Panc1 (cell line): ENCODE data around the gene CRYBA1. TPM values are rescaled to one million over a fixed set of nuclear protein-coding genes. Genes with fewer than 3 reads are reported as not detected.

Source experiments
- ATAC-seq: fragments of 200-7000 bp; cut with Tn5 transposase; 2 replicates; pipeline ENCODE4 v1.9.1; 2020; ENCODE audit warnings: mild to moderate bottlenecking, moderate library complexity
- BruUV-seq: library from RNA; stranded (reverse); fragments of 400-500 nt; replicated peaks from 2 replicates; lab custom pipeline; 2021; lab: Mats Ljungman, UMichigan
- CTCF ChIA-PET: fragments of 300-600 bp; sonication (Branson Sonifier 250); formaldehyde crosslinking; loops from one replicate; lab custom pipeline; 2022; ENCODE audit warnings: antibody characterized with exemption; lab: Charles Lee
- POLR2A ChIA-PET: fragments of 300-600 bp; sonication (Branson Sonifier 250); formaldehyde crosslinking; loops from one replicate; lab custom pipeline; 2022; ENCODE audit warnings: antibody characterized with exemption; lab: Charles Lee
- DNase-seq: peaks from one replicate; pipeline ENCODE4 v3.0.0-alpha.2; 2010; ENCODE audit warnings: low read depth, low spot score
- H3K27ac ChIP-seq: 2 replicates; pipeline ENCODE4 v1.5.1; 2011; ENCODE audit warnings: mild to moderate bottlenecking, low read length, inconsistent platforms
- H3K27me3 ChIP-seq: fragments of 200-500 bp; sonication (Bioruptor generic); 2 replicates; pipeline ENCODE4 v1.6.0; 2014; ENCODE audit warnings: low read length, inconsistent platforms; ENCODE audit not compliant: control insufficient read depth, insufficient read depth
- H3K36me3 ChIP-seq: fragments of 200-500 bp; sonication (Bioruptor generic); 2 replicates; pipeline ENCODE4 v1.5.1; 2014; ENCODE audit warnings: inconsistent platforms, mild to moderate bottlenecking, low read length, moderate library complexity; ENCODE audit not compliant: control insufficient read depth, insufficient read depth
- H3K4me1 ChIP-seq: 2 replicates; pipeline ENCODE4 v1.5.1; 2011; ENCODE audit warnings: inconsistent platforms, mild to moderate bottlenecking, low read length, moderate library complexity; ENCODE audit not compliant: control insufficient read depth, insufficient read depth
- H3K4me3 ChIP-seq, 2 experiments: 2 replicates each; pipeline ENCODE4 v1.5.1; 2011 to 2012; ENCODE audit warnings: low read depth in 2 of 2, low read length in 2 of 2, mild to moderate bottlenecking in 2 of 2, inconsistent platforms in 1 of 2, moderate library complexity in 1 of 2
- H3K9me3 ChIP-seq: fragments of 200-500 bp; sonication (Bioruptor generic); 2 replicates; pipeline ENCODE4 v1.5.1; 2014; ENCODE audit warnings: low read depth, mild to moderate bottlenecking, inconsistent platforms, low read length, moderate library complexity; ENCODE audit not compliant: control insufficient read depth, insufficient read depth
- CTCF ChIP-seq: fragments of 450-650 bp; IDR thresholded peaks from 2 replicates; pipeline ENCODE4 v1.5.1; 2017; ENCODE audit warnings: mild to moderate bottlenecking
- POLR2AphosphoS5 ChIP-seq: IDR thresholded peaks from 2 replicates; pipeline ENCODE4 v1.6.1; 2012; ENCODE audit warnings: mild to moderate bottlenecking, low read depth, low read length, moderate library complexity
- SIN3A ChIP-seq: IDR thresholded peaks from 2 replicates; pipeline ENCODE4 v1.6.1; 2012; ENCODE audit warnings: low read depth, mild to moderate bottlenecking, low read length, moderate library complexity, borderline replicate concordance; ENCODE audit not compliant: insufficient read depth
- TCF7L2 ChIP-seq: IDR thresholded peaks from 2 replicates; pipeline ENCODE4 v1.6.1; 2011; ENCODE audit warnings: mild to moderate bottlenecking, low read depth, low read length, inconsistent platforms
- in situ Hi-C: cut with HindIII; loops from 2 replicates; pipeline ENCODE4 v1.10.0; 2016; ENCODE audit warnings: low sequenced_read_pairs, low pct_unique_long_range_greater_than_20kb
- intact Hi-C: fragments of 100-400 bp; cut with micrococcal nuclease; formaldehyde crosslinking; loops from one replicate; pipeline ENCODE4 v1.10.0; 2022; ENCODE audit not compliant: unreplicated experiment
- total RNA-seq: library from RNA; stranded (reverse); gene quantifications from one replicate; pipeline ENCODE4 v1.2.1, GENCODE V29; 2021; ENCODE audit not compliant: unreplicated experiment
- TF ChIP-seq, protein P1 (sequence below), 2 experiments: IDR thresholded peaks; 2 replicates each; pipeline ENCODE4 v1.6.1; 2011 to 2012; ENCODE audit warnings: low read depth in 2 of 2, control low read depth in 1 of 2, low read length in 1 of 2, mild to moderate bottlenecking in 1 of 2, moderate library complexity in 1 of 2; ENCODE audit not compliant: insufficient read depth in 1 of 2

Gene CRYBA1
- total RNA-seq, 1 experiment from 2014 or later = not detected

GRCh38 chr17:29283496-29283895 is 36.8 kb downstream of the CRYBA1 start:
- H3K36me3 ChIP-seq = peaks cover 55% of the 10 kb centered on the region
- CTCF ChIA-PET = no interaction called here
- POLR2A ChIA-PET = no interaction called here

DNA sequence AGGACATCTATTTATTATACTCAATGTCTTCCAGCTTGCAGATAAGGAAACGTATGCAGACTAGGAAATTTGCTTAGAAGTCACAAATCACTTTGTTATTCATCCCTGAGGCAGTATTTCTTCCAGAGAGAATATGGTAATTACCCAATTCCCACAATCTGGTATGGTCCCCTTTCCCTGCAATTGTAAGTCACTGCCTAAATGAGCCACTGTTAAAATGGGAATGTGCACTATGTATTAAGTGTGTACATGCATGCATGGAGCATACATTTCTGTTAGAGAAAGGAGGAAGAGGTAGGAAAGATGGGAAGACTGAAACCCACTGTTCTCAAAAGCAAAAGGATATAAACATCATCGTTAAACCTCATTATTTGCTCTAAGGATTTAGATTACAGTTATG is 37.3 kb downstream of the CRYBA1 start:
- BruUV-seq = no TSS peak
- intact Hi-C loops = no loop called here
- peaks cover 16% of the 10 kb centered on the region; the same call in 1 of the 2 replicates for H3K4me1 ChIP-seq
- POLR2A ChIA-PET = no interaction called here
- no peak for DNase-seq
- CTCF ChIA-PET = no interaction called here
- TF ChIP-seq SIN3A (no peak), CTCF (no peak), POLR2AphosphoS5 (no peak), TCF7L2 (no peak)
- TF ChIP-seq, protein P1, sequence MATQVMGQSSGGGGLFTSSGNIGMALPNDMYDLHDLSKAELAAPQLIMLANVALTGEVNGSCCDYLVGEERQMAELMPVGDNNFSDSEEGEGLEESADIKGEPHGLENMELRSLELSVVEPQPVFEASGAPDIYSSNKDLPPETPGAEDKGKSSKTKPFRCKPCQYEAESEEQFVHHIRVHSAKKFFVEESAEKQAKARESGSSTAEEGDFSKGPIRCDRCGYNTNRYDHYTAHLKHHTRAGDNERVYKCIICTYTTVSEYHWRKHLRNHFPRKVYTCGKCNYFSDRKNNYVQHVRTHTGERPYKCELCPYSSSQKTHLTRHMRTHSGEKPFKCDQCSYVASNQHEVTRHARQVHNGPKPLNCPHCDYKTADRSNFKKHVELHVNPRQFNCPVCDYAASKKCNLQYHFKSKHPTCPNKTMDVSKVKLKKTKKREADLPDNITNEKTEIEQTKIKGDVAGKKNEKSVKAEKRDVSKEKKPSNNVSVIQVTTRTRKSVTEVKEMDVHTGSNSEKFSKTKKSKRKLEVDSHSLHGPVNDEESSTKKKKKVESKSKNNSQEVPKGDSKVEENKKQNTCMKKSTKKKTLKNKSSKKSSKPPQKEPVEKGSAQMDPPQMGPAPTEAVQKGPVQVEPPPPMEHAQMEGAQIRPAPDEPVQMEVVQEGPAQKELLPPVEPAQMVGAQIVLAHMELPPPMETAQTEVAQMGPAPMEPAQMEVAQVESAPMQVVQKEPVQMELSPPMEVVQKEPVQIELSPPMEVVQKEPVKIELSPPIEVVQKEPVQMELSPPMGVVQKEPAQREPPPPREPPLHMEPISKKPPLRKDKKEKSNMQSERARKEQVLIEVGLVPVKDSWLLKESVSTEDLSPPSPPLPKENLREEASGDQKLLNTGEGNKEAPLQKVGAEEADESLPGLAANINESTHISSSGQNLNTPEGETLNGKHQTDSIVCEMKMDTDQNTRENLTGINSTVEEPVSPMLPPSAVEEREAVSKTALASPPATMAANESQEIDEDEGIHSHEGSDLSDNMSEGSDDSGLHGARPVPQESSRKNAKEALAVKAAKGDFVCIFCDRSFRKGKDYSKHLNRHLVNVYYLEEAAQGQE (IDR thresholded peaks at IDR 0.05; ENCODE audit: insufficient read depth in 1 of 2, low read depth in 2 of 2, low read length in 1 of 2) = no peak
- in situ Hi-C loops = no loop called here
- H3K27ac ChIP-seq = no peak overlapping the region
- ATAC-seq = no peak
- H3K27me3 ChIP-seq = no peaks in the 10 kb centered on the region
- H3K4me3 ChIP-seq = no peak overlapping the region
- no peaks in the 10 kb centered on the region for H3K9me3 ChIP-seq
- peaks cover 53% of the 10 kb centered on the region for H3K36me3 ChIP-seq

More at GRCh38 chr17:29283496-29283895, 36.8 kb downstream of the CRYBA1 start:
- Histone ChIP-seq H3K27me3 (no peaks in the 10 kb centered on the region), H3K4me1 (peaks cover 16% of the 10 kb centered on the region; the same call in 1 of the 2 replicates), H3K9me3 (no peaks in the 10 kb centered on the region), H3K27ac (no peak overlapping the region), H3K4me3 (no peak overlapping the region)
- intact Hi-C loops (no loop called here), in situ Hi-C loops (no loop called here)
- no TSS peak for BruUV-seq
- no peak for TF ChIP-seq CTCF
- TF ChIP-seq SIN3A = no peak
- TF ChIP-seq TCF7L2 = no peak
- TF ChIP-seq, protein P1 (IDR thresholded peaks at IDR 0.05; ENCODE audit: insufficient read depth in 1 of 2, low read depth in 2 of 2, low read length in 1 of 2) = no peak
- no peak for TF ChIP-seq POLR2AphosphoS5
- ATAC-seq (no peak; the same call in 1 of the 2 replicates), DNase-seq (no peak)
